Left lobe of liver (tissue), 2 donors: ENCODE results near the gene TRIM54. TPM values are rescaled to one million over a fixed set of nuclear protein-coding genes. Genes with fewer than 3 reads are reported as not detected.
A peak's percentile ranks its signal among the peaks of the same experiment; 100 is the strongest.
"Not testable (repeated sequence)": the region's sequence is repeated elsewhere in the genome, so short reads cannot be mapped to it uniquely, and the experiment has no call there.

Source experiments
- ATAC-seq: fragments of 200-7000 bp; cut with Tn5 transposase; one replicate; pipeline ENCODE4 v1.9.1; 2020; ENCODE audit warnings: mild to moderate bottlenecking, moderate library complexity
- DNase-seq: peaks from one replicate; pipeline ENCODE4 v3.0.0-alpha.2; 2020; ENCODE audit warnings: low spot score
- total RNA-seq: library from RNA; stranded (reverse); gene quantifications from one replicate; pipeline ENCODE4 v1.2.1, GENCODE V29; 2021
- donor health status: DM: no; HTN: no; CAD: no; lungs with moderate emphysema.
- donor health status: DM: no; HTN: yes; CAD: no.

The TRIM54 gene
- total RNA-seq, 1 donor from 2014 or later: not detected

GRCh38 chr2:27351802-27352598 lies 69.8 kb downstream of the TRIM54 start:
- ATAC-seq (no peak), DNase-seq (no peak)

GRCh38 chr2:27353386-27353761 lies 71.1 kb downstream of the TRIM54 start:
- not testable (repeated sequence) for ATAC-seq

GRCh38 chr2:27353762-27354596 lies 71.8 kb downstream of the TRIM54 start:
- no peak for DNase-seq
- no peak for ATAC-seq

More at GRCh38 chr2:27353386-27353761, 71.1 kb downstream of the TRIM54 start:
- not testable (repeated sequence) for DNase-seq

- ATAC-seq (no peak), DNase-seq (no peak)
Measured at GRCh38 chr2:27354597-27354927, 72.3 kb downstream of the TRIM54 start.

- DNase-seq: peak; percentile 65
- peak; percentile 54 for ATAC-seq
Measured at GRCh38 chr2:27356056-27356381, 73.8 kb downstream of the TRIM54 start.

- ATAC-seq: peak; percentile 91
- DNase-seq: peak; percentile 97
Measured at GRCh38 chr2:27356382-27357181, 74.4 kb downstream of the TRIM54 start, which contains the start of gene GTF3C2. GTF3C2 (minus strand) TSS chr2:27356764; CDS start chr2:27343554, 13,210 bp downstream.

Other genes with a start within 250 kb of the TRIM54 start
- gene TMEM214, start 249.5 kb upstream of the TRIM54 start, total RNA-seq: 53.7 TPM
- gene AGBL5, start 230.8 kb upstream of the TRIM54 start, total RNA-seq: 7.6 TPM
- gene OST4, start 210.8 kb upstream of the TRIM54 start, total RNA-seq: 141 TPM
- gene EMILIN1, start 203.8 kb upstream of the TRIM54 start, total RNA-seq: 16.0 TPM
- 267 TPM for gene KHK, start 195.7 kb upstream of the TRIM54 start, total RNA-seq
- 5.5 TPM for gene CGREF1, start 163.3 kb upstream of the TRIM54 start, total RNA-seq
- gene ABHD1, start 158.6 kb upstream of the TRIM54 start, total RNA-seq: 3.6 TPM
- 43.9 TPM for gene PREB, start 147.8 kb upstream of the TRIM54 start, total RNA-seq
- gene PRR30, start 143.0 kb upstream of the TRIM54 start, total RNA-seq: not detected
- 0.10 TPM for gene TCF23, start 133.4 kb upstream of the TRIM54 start, total RNA-seq
- 31.8 TPM for gene ATRAID, start 70.4 kb upstream of the TRIM54 start, total RNA-seq
- gene SLC5A6, start 70.2 kb upstream of the TRIM54 start, total RNA-seq: 72.6 TPM
- 14.9 TPM for gene CAD, start 65.1 kb upstream of the TRIM54 start, total RNA-seq
- not detected for gene SLC30A3, start 19.4 kb upstream of the TRIM54 start, total RNA-seq
- gene DNAJC5G, start 7.0 kb upstream of the TRIM54 start, total RNA-seq: not detected
- 2.2 TPM for gene UCN, start 26.0 kb downstream of the TRIM54 start, total RNA-seq
- gene MPV17, start 40.7 kb downstream of the TRIM54 start, total RNA-seq: 18.3 TPM
- 19.2 TPM for gene GTF3C2, start 74.3 kb downstream of the TRIM54 start, total RNA-seq
- 17.4 TPM for gene EIF2B4, start 87.9 kb downstream of the TRIM54 start, total RNA-seq
- 56.1 TPM for gene SNX17, start 88.2 kb downstream of the TRIM54 start, total RNA-seq
- 10.5 TPM for gene ZNF513, start 98.3 kb downstream of the TRIM54 start, total RNA-seq
- 23.3 TPM for gene PPM1G, start 127.2 kb downstream of the TRIM54 start, total RNA-seq
- 37.2 TPM for gene NRBP1, start 146.2 kb downstream of the TRIM54 start, total RNA-seq
- 7.1 TPM for gene KRTCAP3, start 160.0 kb downstream of the TRIM54 start, total RNA-seq
- 7.4 TPM for gene IFT172, start 207.3 kb downstream of the TRIM54 start, total RNA-seq
- gene FNDC4, start 212.8 kb downstream of the TRIM54 start, total RNA-seq: 61.2 TPM
- 142 TPM for gene GCKR, start 214.4 kb downstream of the TRIM54 start, total RNA-seq